GM21786 (cell line): Measurements from ENCODE around the gene RAD51B.
"Not testable (repeated sequence)": the region's sequence is repeated elsewhere in the genome, so short reads cannot be mapped to it uniquely, and the experiment has no call there.

Experiments
- ATAC-seq: cut with Tn5 transposase; IDR thresholded peaks from one replicate; pipeline ENCODE4 v1.9.1; 2021; ENCODE audit not compliant: unreplicated experiment

RAD51B gene

GRCh38 chr14:68018598-68018997 lies 199.0 kb downstream of the RAD51B start:
- ATAC-seq, result no peak

GRCh38 chr14:68020493-68020892 lies 200.9 kb downstream of the RAD51B start:
- no peak for ATAC-seq

GRCh38 chr14:68020999-68021663 lies 201.6 kb downstream of the RAD51B start:
- ATAC-seq, result peak; percentile 64

DNA sequence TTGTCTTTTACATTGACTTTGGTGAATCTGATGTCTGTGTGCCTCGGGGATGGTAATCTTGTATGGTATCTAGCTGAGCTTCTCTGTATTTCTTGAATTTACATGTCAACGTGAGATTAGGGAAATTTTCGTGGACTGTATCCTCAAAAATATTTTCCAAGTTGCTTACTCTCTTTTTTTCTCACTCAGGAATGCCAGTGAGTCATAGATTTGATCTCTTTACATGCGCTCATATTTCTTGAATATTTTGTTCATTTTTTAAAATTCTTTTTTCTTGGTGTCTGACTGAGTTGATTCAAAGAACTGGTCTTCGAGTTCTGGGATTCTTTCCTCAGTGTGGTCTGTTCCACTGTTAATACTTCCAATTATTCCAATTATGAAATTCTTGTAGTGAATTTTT lies 207.7 kb downstream of the RAD51B start:
- ATAC-seq, result no peak

- ATAC-seq, result no peak
These were observed 208.5 kb downstream of the RAD51B start for GRCh38 chr14:68028075-68028474.

DNA sequence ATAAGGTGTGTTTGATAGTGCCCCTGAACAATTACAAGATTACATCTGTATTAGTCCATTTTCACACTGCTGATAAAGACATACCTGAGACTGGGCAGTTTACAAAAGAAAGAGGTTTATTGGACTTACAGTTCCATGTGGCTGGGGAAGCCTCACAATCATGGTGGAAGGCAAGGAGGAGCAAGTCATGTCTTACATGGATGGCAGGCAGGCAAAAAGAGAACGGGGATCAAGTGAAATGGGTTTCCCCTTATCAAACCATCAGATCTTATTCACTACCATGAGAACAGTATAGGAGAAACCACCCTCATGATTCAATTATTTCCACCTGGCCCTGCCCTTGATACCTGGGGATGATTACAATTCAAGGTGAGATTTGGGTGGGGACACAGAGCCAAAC lies 211.4 kb downstream of the RAD51B start:
- ATAC-seq, result not testable (repeated sequence)

- no peak for ATAC-seq
These were observed 212.6 kb downstream of the RAD51B start for GRCh38 chr14:68032154-68032553.

- ATAC-seq, result no peak
These were observed 213.9 kb downstream of the RAD51B start for GRCh38 chr14:68033336-68033932.

- no peak for ATAC-seq
These were observed 215.3 kb downstream of the RAD51B start for GRCh38 chr14:68034896-68035295.

- ATAC-seq, result no peak
These were observed 216.6 kb downstream of the RAD51B start for GRCh38 chr14:68036202-68036601.

GRCh38 chr14:68039593-68039992 lies 220.0 kb downstream of the RAD51B start:
- no peak for ATAC-seq

DNA sequence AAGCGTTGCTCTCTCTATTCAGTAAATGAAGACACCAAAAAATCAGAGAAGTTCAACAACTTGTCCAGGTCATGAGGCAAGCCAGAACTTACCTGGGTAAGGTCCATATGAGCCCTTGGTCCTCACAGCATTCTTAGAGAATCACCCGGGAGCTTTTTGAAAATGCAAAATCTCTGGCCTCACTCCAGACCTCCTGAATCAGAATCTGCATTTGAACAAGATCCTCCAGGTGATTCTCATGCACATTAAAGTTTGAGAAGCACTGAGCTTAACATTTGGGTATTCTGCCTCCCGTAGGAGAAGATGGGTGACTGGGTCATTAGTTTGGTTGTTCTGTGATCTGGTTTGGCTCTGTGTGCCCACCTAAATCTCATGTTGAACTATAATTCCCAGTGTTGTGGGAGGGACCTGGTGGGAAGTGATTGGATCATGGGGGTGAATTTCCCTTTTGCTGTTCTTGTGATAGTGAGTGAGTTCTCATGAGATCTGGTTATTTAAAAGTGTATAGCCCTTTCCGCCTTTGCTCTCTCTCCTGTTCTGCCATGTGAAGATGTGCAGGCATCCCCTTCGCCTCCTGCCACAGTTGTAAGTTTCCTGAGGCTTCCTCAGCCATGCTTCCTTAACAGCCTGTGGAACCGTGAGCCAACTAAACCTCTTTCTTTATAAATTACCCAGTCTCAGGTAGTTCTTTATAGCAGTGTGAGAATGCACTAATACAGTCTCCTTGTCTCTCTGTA lies 221.2 kb downstream of the RAD51B start:
- ATAC-seq, result no peak

- ATAC-seq, result no peak
These were observed 222.3 kb downstream of the RAD51B start for GRCh38 chr14:68041876-68042354.

GRCh38 chr14:68042586-68043210 lies 223.1 kb downstream of the RAD51B start:
- ATAC-seq, result no peak

DNA sequence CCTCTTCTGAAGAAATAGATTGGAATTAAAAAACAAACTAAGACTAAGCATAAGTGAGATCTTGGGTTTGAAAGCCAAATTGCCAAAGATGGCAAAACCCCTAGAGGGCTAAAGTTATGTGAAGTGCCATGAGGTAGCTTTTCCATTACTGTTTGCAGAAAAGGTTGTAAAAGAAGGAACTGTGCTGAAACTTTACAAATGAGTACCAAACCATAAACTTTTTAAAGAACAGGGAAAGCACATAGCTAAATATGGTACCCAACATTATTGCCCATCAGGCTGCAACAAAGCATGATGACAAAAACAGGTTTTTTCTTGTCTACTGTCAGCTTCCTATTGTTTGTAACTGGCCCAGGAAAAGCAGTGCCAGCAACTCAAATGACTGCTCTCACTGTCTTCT lies 224.2 kb downstream of the RAD51B start:
- no peak for ATAC-seq

GRCh38 chr14:68047906-68048305 lies 228.3 kb downstream of the RAD51B start:
- ATAC-seq, result no peak

DNA sequence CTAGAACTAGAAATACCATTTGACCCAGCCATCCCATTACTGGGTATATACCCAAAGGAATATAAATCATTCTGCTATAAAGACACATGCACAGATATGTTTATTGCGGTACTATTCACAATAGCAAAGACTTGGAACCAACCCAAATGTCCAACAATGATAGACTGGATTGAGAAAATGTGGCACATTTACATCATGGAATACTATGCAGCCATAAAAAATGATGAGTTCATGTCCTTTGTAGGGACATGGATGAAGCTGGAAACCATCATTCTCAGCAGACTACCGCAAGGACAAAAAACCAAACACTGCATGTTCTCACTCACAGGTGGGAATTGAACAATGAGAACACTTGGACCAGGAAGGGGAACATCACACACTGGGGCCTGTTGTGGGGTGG lies 229.2 kb downstream of the RAD51B start:
- ATAC-seq, result not testable (repeated sequence)

DNA sequence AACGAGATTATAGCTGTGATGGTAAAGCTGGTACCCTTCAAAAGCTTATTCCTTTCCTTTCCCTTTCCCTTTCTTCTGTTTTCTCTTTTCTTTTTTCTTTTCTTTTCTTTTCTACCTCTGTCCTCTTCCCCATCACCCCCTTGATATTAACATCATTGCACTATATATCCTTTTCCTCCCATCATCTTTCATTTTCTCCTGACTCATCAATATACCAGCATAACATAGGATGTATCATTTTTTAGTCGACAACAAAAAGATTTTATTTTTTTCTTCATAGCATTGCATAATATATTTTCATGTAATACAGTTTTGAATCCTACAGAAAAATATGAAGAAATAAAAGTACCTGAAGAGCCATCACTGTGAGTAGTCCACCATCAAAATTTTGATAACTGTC lies 230.6 kb downstream of the RAD51B start:
- ATAC-seq, result no peak

GRCh38 chr14:68051146-68051545 lies 231.6 kb downstream of the RAD51B start:
- ATAC-seq, result no peak

DNA sequence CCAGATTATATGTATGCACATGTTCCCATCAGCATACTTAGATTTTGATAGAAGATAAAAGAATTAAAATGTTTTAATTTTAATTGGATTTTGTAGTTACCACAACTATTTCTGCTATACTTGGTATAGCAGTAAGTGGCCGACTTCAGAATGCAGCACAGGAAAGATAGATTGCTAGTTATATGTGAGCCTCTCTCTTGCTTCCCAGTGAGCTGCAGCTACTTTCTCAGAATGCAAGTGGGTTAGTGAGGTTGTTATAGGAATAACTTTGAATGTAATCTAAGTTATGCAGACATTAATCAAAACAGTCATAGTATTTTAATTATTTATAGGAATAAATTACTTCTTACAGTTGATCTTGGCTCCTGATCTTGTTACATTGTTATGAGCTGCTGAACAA lies 240.6 kb downstream of the RAD51B start:
- ATAC-seq, result no peak

GRCh38 chr14:68062651-68063050 lies 243.1 kb downstream of the RAD51B start:
- no peak for ATAC-seq

- no peak for ATAC-seq
These were observed 245.7 kb downstream of the RAD51B start for GRCh38 chr14:68065322-68065721.
